ENCODE measurements around the gene SMAD5. TPM values are rescaled to one million over a fixed set of nuclear protein-coding genes. Genes with fewer than 3 reads are reported as not detected.

SMAD5 gene
- total and polyA plus RNA-seq, 3 donors from 2014 or later, result 25.4 to 36.0 (median 29.1) TPM

DNA sequence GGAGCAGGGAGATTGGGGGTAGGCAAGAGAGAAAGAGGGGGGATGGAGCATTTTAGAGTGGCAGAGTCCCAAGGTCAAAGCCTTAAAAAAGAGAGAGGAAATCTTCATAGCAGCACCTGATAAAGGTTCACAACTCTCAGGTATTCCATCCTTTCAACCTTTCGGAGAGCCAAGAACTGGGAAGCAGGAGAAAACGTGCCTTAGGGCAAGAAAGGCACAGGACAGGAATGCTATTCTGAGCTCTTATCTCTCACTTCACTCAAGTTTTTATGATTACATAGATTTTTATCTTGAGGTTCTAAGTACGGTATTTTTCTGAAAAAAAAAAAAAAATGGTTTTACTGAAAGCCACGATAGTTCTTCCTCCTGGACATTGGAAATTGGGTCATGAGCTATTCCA, 34.5 kb upstream of the SMAD5 start:
- TF ChIP-seq, protein P1, sequence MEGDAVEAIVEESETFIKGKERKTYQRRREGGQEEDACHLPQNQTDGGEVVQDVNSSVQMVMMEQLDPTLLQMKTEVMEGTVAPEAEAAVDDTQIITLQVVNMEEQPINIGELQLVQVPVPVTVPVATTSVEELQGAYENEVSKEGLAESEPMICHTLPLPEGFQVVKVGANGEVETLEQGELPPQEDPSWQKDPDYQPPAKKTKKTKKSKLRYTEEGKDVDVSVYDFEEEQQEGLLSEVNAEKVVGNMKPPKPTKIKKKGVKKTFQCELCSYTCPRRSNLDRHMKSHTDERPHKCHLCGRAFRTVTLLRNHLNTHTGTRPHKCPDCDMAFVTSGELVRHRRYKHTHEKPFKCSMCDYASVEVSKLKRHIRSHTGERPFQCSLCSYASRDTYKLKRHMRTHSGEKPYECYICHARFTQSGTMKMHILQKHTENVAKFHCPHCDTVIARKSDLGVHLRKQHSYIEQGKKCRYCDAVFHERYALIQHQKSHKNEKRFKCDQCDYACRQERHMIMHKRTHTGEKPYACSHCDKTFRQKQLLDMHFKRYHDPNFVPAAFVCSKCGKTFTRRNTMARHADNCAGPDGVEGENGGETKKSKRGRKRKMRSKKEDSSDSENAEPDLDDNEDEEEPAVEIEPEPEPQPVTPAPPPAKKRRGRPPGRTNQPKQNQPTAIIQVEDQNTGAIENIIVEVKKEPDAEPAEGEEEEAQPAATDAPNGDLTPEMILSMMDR (IDR thresholded peaks at IDR 0.05), result no peak
- TF ChIP-seq POLR2A (IDR thresholded peaks at IDR 0.05), result no peak
- Histone ChIP-seq H3K4me3 (no peak overlapping the region), H3K27me3 (no peaks in the 10 kb centered on the region), H3K4me1 (no peaks in the 10 kb centered on the region), H3K9me3 (no peaks in the 10 kb centered on the region), H3K36me3 (ENCODE audit: low read depth, missing control alignments) (no peaks in the 10 kb centered on the region), H3K27ac (no peak overlapping the region)
- WGBS, 2 donors, result 71 to 74% methylated on average over 4 of the region's 4 CpGs
- intact Hi-C loops (cut with DNase I; ENCODE audit: low total_unique reads), result no loop called here
- DNase-seq, result no peak

DNA sequence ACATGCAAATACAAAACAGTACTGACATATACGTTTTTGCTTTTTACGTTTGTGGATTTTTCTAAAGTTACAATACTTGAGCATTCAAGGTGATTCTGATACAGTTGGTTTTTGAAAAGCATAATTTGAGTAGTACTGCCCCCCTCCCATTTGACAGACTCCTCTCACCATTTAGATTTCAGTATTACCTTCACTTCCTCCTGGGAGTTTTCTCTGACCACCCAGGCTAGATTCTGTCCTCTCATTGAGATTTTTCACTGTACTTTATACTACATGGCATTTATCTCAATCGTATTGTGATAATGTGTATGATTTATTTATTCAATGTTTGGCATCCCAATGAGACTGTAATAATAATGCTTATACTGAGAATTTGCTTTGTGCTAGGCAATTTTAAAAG, 32.8 kb upstream of the SMAD5 start:
- 90% methylated on average over 3 of the region's 3 CpGs for WGBS, 2 donors

DNA sequence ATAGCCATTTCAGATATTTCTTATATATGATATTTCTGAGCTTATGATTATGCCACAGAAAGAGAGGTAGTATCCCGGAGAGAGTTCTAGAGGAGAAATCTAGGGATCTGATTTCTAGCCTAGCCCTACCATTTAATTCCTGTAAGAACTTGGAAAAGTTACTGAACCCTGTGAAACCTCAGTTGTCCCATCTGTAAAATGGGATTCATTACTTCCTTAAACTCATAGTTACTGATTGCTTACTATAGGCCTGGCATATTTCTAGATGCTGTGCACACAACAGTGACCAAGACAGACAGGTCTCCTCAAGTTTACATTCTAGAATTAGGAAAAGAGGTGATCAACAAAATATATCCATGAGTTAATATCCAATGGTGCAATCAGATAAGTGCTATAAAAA, 30.8 kb upstream of the SMAD5 start:
- H3K9me3 ChIP-seq, result no peaks in the 10 kb centered on the region
- H3K27me3 ChIP-seq, result no peaks in the 10 kb centered on the region
- H3K4me3 ChIP-seq, result no peak overlapping the region
- no peak overlapping the region for H3K27ac ChIP-seq
- H3K36me3 ChIP-seq (ENCODE audit: low read depth, missing control alignments), result no peaks in the 10 kb centered on the region
- intact Hi-C loops (cut with DNase I; ENCODE audit: low total_unique reads), result no loop called here
- DNase-seq, result no peak
- no peaks in the 10 kb centered on the region for H3K4me1 ChIP-seq
- 95 to 100% methylated on average over 1 of the region's 1 CpG for WGBS, 2 donors
- TF ChIP-seq POLR2A (IDR thresholded peaks at IDR 0.05), result no peak
- TF ChIP-seq, protein P1 (IDR thresholded peaks at IDR 0.05), result no peak

More for the DNA sequence above, 32.8 kb upstream of the SMAD5 start:
- no peaks in the 10 kb centered on the region for H3K27me3 ChIP-seq
- no peaks in the 10 kb centered on the region for H3K9me3 ChIP-seq
- TF ChIP-seq, protein P1 (IDR thresholded peaks at IDR 0.05), result no peak
- TF ChIP-seq POLR2A (IDR thresholded peaks at IDR 0.05), result no peak
- intact Hi-C loops (cut with DNase I; ENCODE audit: low total_unique reads), result no loop called here
- no peaks in the 10 kb centered on the region for H3K4me1 ChIP-seq
- no peak overlapping the region for H3K27ac ChIP-seq
- H3K4me3 ChIP-seq, result no peak overlapping the region
- no peaks in the 10 kb centered on the region for H3K36me3 ChIP-seq (ENCODE audit: low read depth, missing control alignments)
- DNase-seq, result no peak

DNA sequence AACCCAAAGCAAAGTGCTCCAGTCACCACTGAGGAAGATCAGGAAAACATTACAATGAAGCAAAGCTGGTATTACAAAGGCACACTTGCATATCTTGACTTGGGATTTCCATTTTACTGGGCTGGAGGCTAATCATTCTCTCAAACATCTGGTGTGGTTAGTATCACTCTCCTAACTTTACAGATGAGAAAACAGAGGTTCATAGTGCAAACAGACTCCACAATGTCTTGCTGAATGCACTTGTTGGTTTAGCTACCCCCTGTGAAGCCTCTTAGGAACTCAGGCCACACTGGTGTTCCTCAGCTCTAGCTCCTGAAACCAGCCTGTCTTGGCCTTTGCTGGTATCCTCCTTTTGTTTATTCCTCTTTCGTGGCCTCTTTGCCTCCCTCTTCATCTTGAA, 29.5 kb upstream of the SMAD5 start:
- no peak for DNase-seq
- TF ChIP-seq, protein P1 (IDR thresholded peaks at IDR 0.05), result no peak
- TF ChIP-seq POLR2A (IDR thresholded peaks at IDR 0.05), result no peak

DNA sequence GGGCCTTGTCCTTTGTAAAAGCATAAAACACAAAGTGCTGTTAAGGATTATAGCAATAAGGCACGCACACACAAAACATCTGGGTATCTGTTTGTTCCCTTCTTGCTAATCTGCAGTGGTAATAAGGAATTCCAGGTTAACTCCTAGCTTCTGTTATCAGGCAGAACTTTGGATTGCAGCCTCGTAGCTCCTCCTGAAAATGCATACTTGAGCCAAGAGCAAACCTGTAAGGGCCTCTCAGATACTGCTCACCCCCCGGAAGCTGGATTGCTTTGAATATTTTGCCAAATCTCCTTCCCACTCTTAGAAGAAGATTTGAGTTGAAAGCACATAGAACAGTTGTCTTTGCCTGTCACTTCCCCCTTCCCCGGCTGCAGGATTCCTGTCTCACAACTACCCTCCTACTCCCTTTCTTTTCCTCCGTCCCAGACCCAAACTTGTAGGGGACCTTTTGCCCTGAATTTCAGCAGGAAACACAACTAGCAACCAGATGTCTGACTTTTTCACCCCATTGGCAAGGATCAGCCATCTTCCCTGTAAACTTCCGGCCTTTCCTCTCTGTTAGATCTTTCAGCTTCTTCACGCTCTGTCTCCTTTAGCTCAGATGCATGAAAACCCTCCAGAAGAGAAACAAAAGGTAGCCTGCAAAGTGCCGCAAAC, 28.2 kb upstream of the SMAD5 start:
- Histone ChIP-seq H3K4me3 (no peak overlapping the region), H3K36me3 (ENCODE audit: low read depth, missing control alignments) (no peaks in the 10 kb centered on the region), H3K27me3 (no peaks in the 10 kb centered on the region), H3K9me3 (no peaks in the 10 kb centered on the region), H3K4me1 (no peaks in the 10 kb centered on the region), H3K27ac (peak overlapping the region in 1 of 2 donors; percentile 2)
- TF ChIP-seq POLR2A (IDR thresholded peaks at IDR 0.05), result no peak
- TF ChIP-seq, protein P1 (IDR thresholded peaks at IDR 0.05), result no peak
- 44 to 50% methylated on average over 8 of the region's 8 CpGs for WGBS, 2 donors
- DNase-seq, result no peak
- intact Hi-C loops (cut with DNase I; ENCODE audit: low total_unique reads), result no loop called here

More for the DNA sequence above, 29.5 kb upstream of the SMAD5 start:
- Histone ChIP-seq H3K9me3 (no peaks in the 10 kb centered on the region), H3K27ac (no peak overlapping the region), H3K27me3 (no peaks in the 10 kb centered on the region), H3K4me1 (no peaks in the 10 kb centered on the region), H3K36me3 (ENCODE audit: low read depth, missing control alignments) (no peaks in the 10 kb centered on the region), H3K4me3 (no peak overlapping the region)
- intact Hi-C loops (cut with DNase I; ENCODE audit: low total_unique reads), result no loop called here
- 96 to 97% methylated on average over 1 of the region's 1 CpG for WGBS, 2 donors
